GM10847 (cell line): ENCODE results near the gene CDH23.

Experiments
- POLR2A ChIP-seq: IDR thresholded peaks from 2 replicates; pipeline ENCODE4 v1.6.1; 2011; ENCODE audit not compliant: insufficient read length; ENCODE audit errors: extremely low read depth

The CDH23 gene

GRCh38 chr10:71511206-71511605, 114.5 kb downstream of the CDH23 start:
- no peak for TF ChIP-seq POLR2A

GRCh38 chr10:71512312-71512711, 115.6 kb downstream of the CDH23 start:
- no peak for TF ChIP-seq POLR2A

GRCh38 chr10:71512761-71513539, 116.2 kb downstream of the CDH23 start:
- no peak for TF ChIP-seq POLR2A

GRCh38 chr10:71513540-71513853, 116.8 kb downstream of the CDH23 start:
- TF ChIP-seq POLR2A: no peak

- TF ChIP-seq POLR2A: no peak
Measured at GRCh38 chr10:71513936-71514335, 117.2 kb downstream of the CDH23 start.

- no peak for TF ChIP-seq POLR2A
Measured at GRCh38 chr10:71515531-71516172, 118.9 kb downstream of the CDH23 start.

- no peak for TF ChIP-seq POLR2A
Measured at GRCh38 chr10:71516890-71517289, 120.2 kb downstream of the CDH23 start.

GRCh38 chr10:71517298-71518169, 120.8 kb downstream of the CDH23 start:
- TF ChIP-seq POLR2A: no peak

- no peak for TF ChIP-seq POLR2A
Measured at GRCh38 chr10:71520042-71520441, 123.3 kb downstream of the CDH23 start.

GRCh38 chr10:71521504-71522441, 125.1 kb downstream of the CDH23 start:
- no peak for TF ChIP-seq POLR2A

- TF ChIP-seq POLR2A: no peak
Measured at GRCh38 chr10:71522442-71523144, 125.9 kb downstream of the CDH23 start.

- no peak for TF ChIP-seq POLR2A
Measured at GRCh38 chr10:71523756-71524155, 127.0 kb downstream of the CDH23 start.

GRCh38 chr10:71525092-71525491, 128.4 kb downstream of the CDH23 start:
- no peak for TF ChIP-seq POLR2A

GRCh38 chr10:71525721-71526120, 129.0 kb downstream of the CDH23 start:
- TF ChIP-seq POLR2A: no peak
